ENCODE measurements around the gene SLC26A9. TPM values are rescaled to one million over a fixed set of nuclear protein-coding genes. Genes with fewer than 3 reads are reported as not detected.

SLC26A9 gene
- total RNA-seq, 6 experiments from 2014 or later: 0.09 TPM; not detected in 5

GRCh38 chr1:205934788-205935187, 8.5 kb downstream of the SLC26A9 start:
- no peak for DNase-seq
- Histone ChIP-seq H3K36me3 (no peaks in the 10 kb centered on the region), H3K4me1 (no peaks in the 10 kb centered on the region), H3K9me3 (no peaks in the 10 kb centered on the region), H3K27ac (no peak overlapping the region), H3K27me3 (no peaks in the 10 kb centered on the region), H3K4me3 (no peak overlapping the region)
- no peak for TF ChIP-seq POLR2A (IDR thresholded peaks at IDR 0.05)
- TF ChIP-seq CTCF (IDR thresholded peaks at IDR 0.05): no peak
- WGBS (ENCODE audit: insufficient coverage, low coverage, low lambda C conversion rate, missing lambda C conversion rate): 87% methylated on average over 4 of the region's 7 CpGs
- no peak for ATAC-seq
- intact Hi-C loops (cut with DNase I): no loop called here

- TF ChIP-seq POLR2A (IDR thresholded peaks at IDR 0.05) (no peak), CTCF (IDR thresholded peaks at IDR 0.05) (no peak)
- Histone ChIP-seq H3K9me3 (no peaks in the 10 kb centered on the region), H3K36me3 (no peaks in the 10 kb centered on the region), H3K4me1 (no peaks in the 10 kb centered on the region), H3K27ac (no peak overlapping the region), H3K27me3 (no peaks in the 10 kb centered on the region), H3K4me3 (no peak overlapping the region)
- 22% methylated on average over 3 of the region's 7 CpGs for WGBS (ENCODE audit: insufficient coverage, low coverage, low lambda C conversion rate, missing lambda C conversion rate)
- no peak for DNase-seq
- peak in 2 of 4 donors; percentile 46 to 82 for ATAC-seq
- intact Hi-C loops (cut with DNase I): no loop called here
These were observed 9.3 kb downstream of the SLC26A9 start for GRCh38 chr1:205933671-205934618.

- ATAC-seq (no peak), DNase-seq (no peak)
- Histone ChIP-seq H3K4me1 (no peaks in the 10 kb centered on the region), H3K36me3 (no peaks in the 10 kb centered on the region), H3K4me3 (no peak overlapping the region), H3K27ac (no peak overlapping the region), H3K9me3 (no peaks in the 10 kb centered on the region), H3K27me3 (no peaks in the 10 kb centered on the region)
- WGBS (ENCODE audit: insufficient coverage, low coverage, low lambda C conversion rate, missing lambda C conversion rate): 62% methylated on average over 6 of the region's 6 CpGs
- intact Hi-C loops (cut with DNase I): no loop called here
- TF ChIP-seq POLR2A (IDR thresholded peaks at IDR 0.05) (no peak), CTCF (IDR thresholded peaks at IDR 0.05) (no peak)
These were observed 10.5 kb downstream of the SLC26A9 start for GRCh38 chr1:205932776-205933175.

GRCh38 chr1:205930799-205931281, 12.4 kb downstream of the SLC26A9 start:
- H3K36me3 ChIP-seq: no peaks in the 10 kb centered on the region
- TF ChIP-seq CTCF (IDR thresholded peaks at IDR 0.05): no peak
- TF ChIP-seq POLR2A (IDR thresholded peaks at IDR 0.05): no peak
- H3K4me1 ChIP-seq: no peaks in the 10 kb centered on the region
- no peak overlapping the region for H3K27ac ChIP-seq
- ATAC-seq: no peak
- H3K9me3 ChIP-seq: no peaks in the 10 kb centered on the region
- H3K4me3 ChIP-seq: no peak overlapping the region
- H3K27me3 ChIP-seq: no peaks in the 10 kb centered on the region
- no peak for DNase-seq
- intact Hi-C loops (cut with DNase I): no loop called here
- WGBS (ENCODE audit: insufficient coverage, low coverage, low lambda C conversion rate, missing lambda C conversion rate): 49% methylated on average over 4 of the region's 4 CpGs
